Prostate gland (tissue), 2 donors: ENCODE results near the gene OR7G3. TPM values are rescaled to one million over a fixed set of nuclear protein-coding genes. Genes with fewer than 3 reads are reported as not detected.

ENCODE experiments used
- DNase-seq: peaks from one replicate; pipeline ENCODE4 v3.0.0-alpha.2; 2019; ENCODE audit warnings: low spot score
- H3K27ac ChIP-seq, 2 donors: fragments of 200-600 bp; sonication (generic); 2 replicates each; pipeline ENCODE4 v1.5.1; 2017 to 2019
- H3K27me3 ChIP-seq: fragments of 200-600 bp; sonication (generic); replicated peaks from 2 replicates; pipeline ENCODE4 v1.5.1; 2019; ENCODE audit not compliant: insufficient read depth
- H3K36me3 ChIP-seq, 2 donors: fragments of 200-600 bp; sonication (generic); 1 replicate in 1 of 2; 2 replicates in 1 of 2; pipeline versions ENCODE4 v1.5.1 to v1.8.1; 2017 to 2019
- H3K4me1 ChIP-seq: fragments of 200-600 bp; sonication (generic); replicated peaks from 2 replicates; pipeline ENCODE4 v1.5.1; 2019
- H3K4me3 ChIP-seq, 2 donors: fragments of 200-600 bp; sonication (generic); 2 replicates each; pipeline ENCODE4 v1.5.1; 2017 to 2019
- H3K9me3 ChIP-seq: fragments of 200-600 bp; sonication (generic); 2 replicates; pipeline ENCODE4 v1.5.1; 2017
- POLR2A ChIP-seq: fragments of 450-650 bp; IDR thresholded peaks from one replicate; pipeline ENCODE4 v1.6.1; 2016; ENCODE audit warnings: antibody characterized with exemption, mild to moderate bottlenecking
- POLR2AphosphoS5 ChIP-seq: sonication (generic); formaldehyde crosslinking; IDR thresholded peaks from one replicate; pipeline ENCODE4 v1.6.1; 2017; ENCODE audit warnings: antibody characterized with exemption
- WGBS: methylation state at CpG from one replicate; pipeline ENCODE4 v1.1.5; 2018; 5-methylcytosine and 5-hydroxymethylcytosine counted together
- intact Hi-C: fragments of 100-400 bp; cut with DNase I; formaldehyde crosslinking; loops from one replicate; pipeline ENCODE4 v1.14.2; 2022
- small RNA-seq, 2 donors: library from RNA; depleted of rRNA; stranded (forward); fragments of <200 nt; gene quantifications; one replicate each; pipeline ENCODE3, GENCODE V24; 2016
- total RNA-seq, 2 donors: library from RNA; depleted of rRNA; stranded (reverse); fragments of >200 nt; gene quantifications; one replicate each; pipeline ENCODE4 v1.1.0, GENCODE V29; 2016
- TF ChIP-seq, protein P1 (sequence below), 4 experiments: fragments of 200-600 bp in 2 of 4; fragments of 450-650 bp in 2 of 4; sonication (generic) in 2 of 4; IDR thresholded peaks; 1 replicate in 3 of 4; 2 replicates in 1 of 4; pipeline ENCODE4 v1.5.1; 2016 to 2019; ENCODE audit warnings: antibody characterized with exemption in 4 of 4, mild to moderate bottlenecking in 2 of 4, moderate library complexity in 2 of 4

Gene OR7G3
- total RNA-seq, 2 donors from 2014 or later, result not detected

GRCh38 chr19:9086761-9087160, 40.0 kb downstream of the OR7G3 start, which contains the start of gene OR1M1:
Gene OR1M1, plus strand, starts transcription at chr19:9087061. Its CDS starts 6,184 bp downstream, at chr19:9093245.
- intact Hi-C loops, result no loop called here
- H3K4me3 ChIP-seq, result no peak within 1 kb of the TSS
- H3K36me3 ChIP-seq, result no peaks in the 10 kb centered on the region
- TF ChIP-seq POLR2AphosphoS5 (no peak), POLR2A (no peak)
- TF ChIP-seq, protein P1, sequence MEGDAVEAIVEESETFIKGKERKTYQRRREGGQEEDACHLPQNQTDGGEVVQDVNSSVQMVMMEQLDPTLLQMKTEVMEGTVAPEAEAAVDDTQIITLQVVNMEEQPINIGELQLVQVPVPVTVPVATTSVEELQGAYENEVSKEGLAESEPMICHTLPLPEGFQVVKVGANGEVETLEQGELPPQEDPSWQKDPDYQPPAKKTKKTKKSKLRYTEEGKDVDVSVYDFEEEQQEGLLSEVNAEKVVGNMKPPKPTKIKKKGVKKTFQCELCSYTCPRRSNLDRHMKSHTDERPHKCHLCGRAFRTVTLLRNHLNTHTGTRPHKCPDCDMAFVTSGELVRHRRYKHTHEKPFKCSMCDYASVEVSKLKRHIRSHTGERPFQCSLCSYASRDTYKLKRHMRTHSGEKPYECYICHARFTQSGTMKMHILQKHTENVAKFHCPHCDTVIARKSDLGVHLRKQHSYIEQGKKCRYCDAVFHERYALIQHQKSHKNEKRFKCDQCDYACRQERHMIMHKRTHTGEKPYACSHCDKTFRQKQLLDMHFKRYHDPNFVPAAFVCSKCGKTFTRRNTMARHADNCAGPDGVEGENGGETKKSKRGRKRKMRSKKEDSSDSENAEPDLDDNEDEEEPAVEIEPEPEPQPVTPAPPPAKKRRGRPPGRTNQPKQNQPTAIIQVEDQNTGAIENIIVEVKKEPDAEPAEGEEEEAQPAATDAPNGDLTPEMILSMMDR (IDR thresholded peaks at IDR 0.05), result no peak
- no peak within 1 kb of the TSS for H3K27ac ChIP-seq
- no peak for DNase-seq
- H3K27me3 ChIP-seq, result no peaks in the 10 kb centered on the region
- no peaks in the 10 kb centered on the region for H3K9me3 ChIP-seq
- H3K4me1 ChIP-seq, result no peaks in the 10 kb centered on the region
- WGBS, result 46% methylated on average over 2 of the region's 2 CpGs

DNA sequence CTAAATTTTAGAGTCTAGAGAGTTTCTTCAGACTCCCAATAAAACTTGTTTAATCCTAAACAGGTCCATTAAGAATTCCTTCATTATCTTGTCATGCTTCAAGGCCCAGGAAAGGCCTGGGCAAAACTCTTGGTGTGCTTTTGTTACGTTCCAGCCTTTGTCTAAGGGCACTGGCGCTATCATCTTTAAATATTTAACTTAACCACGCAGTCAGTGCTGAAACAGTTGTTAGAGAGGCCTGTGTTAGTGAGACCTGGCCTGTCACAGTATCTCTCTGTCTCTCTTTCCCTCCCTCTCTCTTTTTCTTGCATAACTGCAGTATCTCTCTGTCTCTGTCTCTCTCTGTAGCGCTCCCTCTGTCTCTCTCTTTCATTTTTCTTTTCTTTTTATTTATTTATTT, 48.1 kb downstream of the OR7G3 start:
- Histone ChIP-seq H3K4me3 (no peak overlapping the region), H3K27me3 (no peaks in the 10 kb centered on the region), H3K27ac (no peak overlapping the region), H3K36me3 (no peaks in the 10 kb centered on the region), H3K9me3 (no peaks in the 10 kb centered on the region), H3K4me1 (no peaks in the 10 kb centered on the region)
- DNase-seq, result no peak
- TF ChIP-seq POLR2AphosphoS5, result no peak
- no peak for TF ChIP-seq POLR2A
- TF ChIP-seq, protein P1 (IDR thresholded peaks at IDR 0.05), result no peak
- WGBS, result 65% methylated on average over 4 of the region's 4 CpGs
- intact Hi-C loops, result loop anchor here (2.0 kb wide), 1 partner anchor 424 kb away; no protein-coding TSS in a partner anchor

- WGBS, result 78% methylated on average over 10 of the region's 10 CpGs
- TF ChIP-seq POLR2AphosphoS5 (no peak), POLR2A (no peak)
- TF ChIP-seq, protein P1 (IDR thresholded peaks at IDR 0.05), result no peak
- intact Hi-C loops, result no loop called here
- H3K36me3 ChIP-seq, result no peaks in the 10 kb centered on the region
- H3K27me3 ChIP-seq, result no peaks in the 10 kb centered on the region
- no peaks in the 10 kb centered on the region for H3K4me1 ChIP-seq
- no peak overlapping the region for H3K27ac ChIP-seq
- no peak overlapping the region for H3K4me3 ChIP-seq
- no peaks in the 10 kb centered on the region for H3K9me3 ChIP-seq
- no peak for DNase-seq
Observed at GRCh38 chr19:9076901-9077300, 49.8 kb downstream of the OR7G3 start.

Small RNA genes within 50 kb of the gene (small RNA-seq; reads per million reads assigned to genes)
- 0 reads per million in 2 donors for gene OR1M4P

Other genes with a start within 250 kb of the OR7G3 start
- 1 to 10 TPM in 1 of 2 donors, under 1 TPM in 1; 0.14 to 1.2 TPM for gene MUC16, start 116.5 kb downstream of the OR7G3 start, total RNA-seq
- not detected for gene OR1M1, start 39.9 kb downstream of the OR7G3 start, total RNA-seq
- not detected for gene OR7G2, start 19.5 kb downstream of the OR7G3 start, total RNA-seq
- gene OR7G1, start 11.2 kb downstream of the OR7G3 start, total RNA-seq, result not detected
- 10 to 100 TPM; 18.3 to 22.9 TPM for gene ZNF317, start 13.4 kb upstream of the OR7G3 start, total RNA-seq
- under 1 TPM in 1 of 2 donors, not detected in 1; 0.17 TPM for gene OR7D2, start 52.0 kb upstream of the OR7G3 start, total RNA-seq
- not detected for gene OR7D4, start 92.6 kb upstream of the OR7G3 start, total RNA-seq
- gene OR7E24, start 124.0 kb upstream of the OR7G3 start, total RNA-seq, result not detected
- gene ZNF699, start 182.9 kb upstream of the OR7G3 start, total RNA-seq, result 10 to 100 TPM in 1 of 2 donors, 1 to 10 TPM in 1; 9.6 to 19.4 TPM
- gene ZNF559, start 197.2 kb upstream of the OR7G3 start, total RNA-seq, result 10 to 100 TPM; 19.4 to 30.3 TPM
- 1 to 10 TPM; 7.1 to 8.1 TPM for gene ZNF177, start 236.1 kb upstream of the OR7G3 start, total RNA-seq